Left lung (tissue), 10 donors: ENCODE measurements around the gene C1QTNF6. TPM values are rescaled to one million over a fixed set of nuclear protein-coding genes. Genes with fewer than 3 reads are reported as not detected.
A peak's percentile ranks its signal among the peaks of the same experiment; 100 is the strongest.
"Not testable (repeated sequence)": the region's sequence is repeated elsewhere in the genome, so short reads cannot be mapped to it uniquely, and the experiment has no call there.

Experiments used
- ATAC-seq: fragments of 200-7000 bp; cut with Tn5 transposase; one replicate; pipeline ENCODE4 v1.9.1; 2020; ENCODE audit warnings: moderate library complexity
- DNase-seq, 4 donors: peaks; one replicate each; pipeline ENCODE4 v3.0.0-alpha.2; 2013 to 2020
- H3K27ac ChIP-seq, 2 donors: fragments of 200-600 bp; sonication (generic) in 1 of 2; one replicate each; pipeline versions ENCODE4 v1.5.0 to v1.8.0; 2020 to 2021
- H3K27me3 ChIP-seq, 2 donors: fragments of 200-600 bp; sonication (generic) in 1 of 2; one replicate each; pipeline versions ENCODE4 v1.5.0 to v1.8.0; 2020 to 2021
- H3K36me3 ChIP-seq, 2 donors: fragments of 200-600 bp; sonication (generic) in 1 of 2; one replicate each; pipeline versions ENCODE4 v1.5.0 to v1.8.0; 2020 to 2021
- H3K4me1 ChIP-seq, 2 donors: fragments of 200-600 bp; one replicate each; pipeline ENCODE4 v1.8.0; 2021
- H3K4me3 ChIP-seq, 2 donors: fragments of 200-600 bp; sonication (generic) in 1 of 2; one replicate each; pipeline versions ENCODE4 v1.5.0 to v1.8.0; 2020 to 2021; ENCODE audit warnings: mild to moderate bottlenecking in 1 of 2
- H3K9me3 ChIP-seq, 2 donors: fragments of 200-600 bp; sonication (generic) in 1 of 2; one replicate each; pipeline versions ENCODE4 v1.5.0 to v1.8.0; 2020 to 2021
- intact Hi-C, 2 donors: fragments of 100-400 bp; cut with DNase I; formaldehyde crosslinking; loops; one replicate each; pipeline versions ENCODE4 v1.11.2 to v1.14.2; 2022
- polyA plus RNA-seq, 6 donors: library from polyadenylated mRNA; unstranded; fragments of 120-200 nt; gene quantifications; one replicate each; pipeline ENCODE4 v1.2.1, GENCODE V29; 2013; ENCODE audit not compliant: insufficient read length in 6 of 6
- total RNA-seq, 2 donors: library from RNA; stranded (reverse); fragmentation: NEBNext Ultra II Directional; extraction: Animal tissue kit (Norgen Biotek cat#: 25700); gene quantifications; one replicate each; pipeline ENCODE4 v1.2.1, GENCODE V29; 2021
- TF ChIP-seq, protein P1 (sequence below), 2 donors: fragments of 200-600 bp; sonication (generic) in 1 of 2; IDR thresholded peaks; one replicate each; pipeline versions ENCODE4 v1.5.0 to v1.8.0; 2021; ENCODE audit warnings: antibody characterized with exemption in 2 of 2
- donor health status: DM: no; HTN: yes; CAD: no.
- donor health status: DM: no; HTN: no; CAD: no.

C1QTNF6 gene
- total and polyA plus RNA-seq, 8 donors: 7.2 to 28.8 (median 24.4) TPM

DNA sequence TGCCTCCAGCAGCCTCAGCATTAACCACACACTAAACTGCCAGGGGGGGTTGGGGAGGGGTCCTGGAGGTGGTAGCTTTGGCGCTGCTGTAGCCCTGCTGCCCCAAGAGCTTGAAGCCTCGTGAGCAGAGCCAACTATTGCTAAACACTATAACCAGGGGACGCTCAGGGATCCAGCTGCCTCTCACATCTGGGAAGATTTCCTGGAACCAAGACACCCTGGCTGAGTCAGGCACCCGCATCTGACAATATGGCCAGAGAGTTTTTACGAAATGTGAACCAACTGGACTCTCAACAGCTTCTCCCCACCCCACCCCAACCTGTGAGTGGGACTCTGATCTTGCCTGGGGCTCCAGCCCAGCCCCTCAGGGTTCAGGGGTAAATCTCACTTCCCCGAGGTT lies 14.3 kb downstream of the C1QTNF6 start:
- no peaks in the 10 kb centered on the region for H3K36me3 ChIP-seq
- ATAC-seq: no peak

DNA sequence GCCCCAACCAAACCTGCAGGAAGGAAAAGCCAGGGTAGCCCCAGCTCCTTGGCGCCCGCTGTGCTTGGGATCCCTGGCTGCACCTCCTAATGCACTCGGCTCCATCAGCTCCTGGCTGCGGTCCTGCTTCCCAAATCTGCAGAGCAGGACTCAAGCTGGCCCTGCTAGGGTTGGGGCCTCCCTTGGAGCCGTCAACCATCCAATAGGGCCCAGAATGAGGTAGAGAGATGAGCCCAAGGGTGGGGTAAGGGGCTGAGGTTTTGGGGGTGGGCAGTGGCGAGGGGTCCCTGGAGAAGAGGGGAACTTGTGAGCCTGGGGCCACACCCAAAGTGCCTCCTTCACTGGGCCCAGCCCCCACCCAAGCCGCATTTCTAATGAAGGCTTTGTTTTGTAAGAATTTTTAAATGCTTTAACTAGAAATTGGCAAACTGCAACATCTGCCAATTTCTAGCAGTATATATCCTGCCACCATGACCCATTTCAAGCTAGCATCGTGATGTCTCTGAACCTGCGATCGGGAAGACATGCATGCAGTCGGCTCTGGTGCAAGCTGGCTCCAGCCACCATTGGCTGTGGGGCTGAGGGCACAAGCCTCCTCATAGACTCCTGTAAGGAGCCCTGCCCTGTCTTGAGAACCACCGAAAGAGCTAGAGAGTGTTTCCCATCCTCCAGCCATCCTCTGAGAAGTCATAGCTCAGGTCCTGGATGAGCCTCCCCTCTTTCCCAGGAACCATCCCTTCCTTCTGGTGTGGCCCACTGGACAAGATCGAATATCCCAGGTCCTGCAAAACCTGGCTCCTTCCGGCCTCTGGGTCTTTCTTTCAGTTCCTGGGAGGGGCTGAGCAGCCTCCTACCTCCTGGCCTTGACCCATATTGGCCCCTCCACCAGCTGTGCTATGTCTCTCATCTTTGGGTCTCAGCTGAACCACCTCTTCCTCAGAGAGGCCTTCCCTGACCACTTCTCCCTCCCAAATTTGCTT lies 15.5 kb downstream of the C1QTNF6 start:
- DNase-seq (peak in 2 of 4 donors; percentile 14 to 42), ATAC-seq (no peak)
- H3K4me1 ChIP-seq: peaks cover 17 to 31% of the 10 kb centered on the region in 2 donors
- H3K27me3 ChIP-seq: peaks cover 0 to 14% of the 10 kb centered on the region in 2 donors
- intact Hi-C loops: no loop called here
- no peak overlapping the region for H3K4me3 ChIP-seq
- H3K9me3 ChIP-seq: no peaks in the 10 kb centered on the region
- H3K36me3 ChIP-seq: no peaks in the 10 kb centered on the region
- TF ChIP-seq, protein P1, sequence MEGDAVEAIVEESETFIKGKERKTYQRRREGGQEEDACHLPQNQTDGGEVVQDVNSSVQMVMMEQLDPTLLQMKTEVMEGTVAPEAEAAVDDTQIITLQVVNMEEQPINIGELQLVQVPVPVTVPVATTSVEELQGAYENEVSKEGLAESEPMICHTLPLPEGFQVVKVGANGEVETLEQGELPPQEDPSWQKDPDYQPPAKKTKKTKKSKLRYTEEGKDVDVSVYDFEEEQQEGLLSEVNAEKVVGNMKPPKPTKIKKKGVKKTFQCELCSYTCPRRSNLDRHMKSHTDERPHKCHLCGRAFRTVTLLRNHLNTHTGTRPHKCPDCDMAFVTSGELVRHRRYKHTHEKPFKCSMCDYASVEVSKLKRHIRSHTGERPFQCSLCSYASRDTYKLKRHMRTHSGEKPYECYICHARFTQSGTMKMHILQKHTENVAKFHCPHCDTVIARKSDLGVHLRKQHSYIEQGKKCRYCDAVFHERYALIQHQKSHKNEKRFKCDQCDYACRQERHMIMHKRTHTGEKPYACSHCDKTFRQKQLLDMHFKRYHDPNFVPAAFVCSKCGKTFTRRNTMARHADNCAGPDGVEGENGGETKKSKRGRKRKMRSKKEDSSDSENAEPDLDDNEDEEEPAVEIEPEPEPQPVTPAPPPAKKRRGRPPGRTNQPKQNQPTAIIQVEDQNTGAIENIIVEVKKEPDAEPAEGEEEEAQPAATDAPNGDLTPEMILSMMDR (IDR thresholded peaks at IDR 0.05): no peak
- no peak overlapping the region for H3K27ac ChIP-seq

More for the DNA sequence above, 14.3 kb downstream of the C1QTNF6 start:
- DNase-seq: peak in 1 of 4 donors; percentile 31
- Histone ChIP-seq H3K4me1 (peaks cover 23 to 37% of the 10 kb centered on the region in 2 donors), H3K9me3 (no peaks in the 10 kb centered on the region), H3K4me3 (no peak overlapping the region), H3K27ac (no peak overlapping the region), H3K27me3 (peaks cover 0 to 14% of the 10 kb centered on the region in 2 donors)
- intact Hi-C loops: no loop called here
- TF ChIP-seq, protein P1 (IDR thresholded peaks at IDR 0.05): no peak

DNA sequence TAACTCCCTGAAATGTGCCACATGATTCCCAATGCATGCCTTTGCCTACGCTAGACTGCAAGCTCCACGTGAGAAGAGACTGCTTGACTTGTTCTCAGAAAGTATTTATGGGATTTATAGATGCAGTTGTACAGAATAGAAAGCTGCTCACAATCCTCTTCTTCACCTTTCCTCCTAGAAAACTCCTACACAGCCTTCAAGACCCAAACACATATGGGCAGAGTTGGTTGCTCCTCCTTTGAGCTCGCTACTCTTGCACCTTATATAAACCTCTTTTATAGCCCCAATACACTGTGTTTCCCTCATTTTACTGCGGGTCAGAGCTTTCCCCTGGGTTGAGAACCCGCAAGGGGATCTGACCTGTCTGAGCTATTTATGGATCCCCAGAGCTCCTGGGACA lies 16.4 kb downstream of the C1QTNF6 start:
- H3K9me3 ChIP-seq: no peaks in the 10 kb centered on the region
- TF ChIP-seq, protein P1 (IDR thresholded peaks at IDR 0.05): no peak
- peaks cover 0 to 14% of the 10 kb centered on the region in 2 donors for H3K27me3 ChIP-seq
- ATAC-seq (no peak), DNase-seq (no peak)
- H3K4me3 ChIP-seq: no peak overlapping the region
- peaks cover 12 to 27% of the 10 kb centered on the region in 2 donors for H3K4me1 ChIP-seq
- H3K36me3 ChIP-seq: no peaks in the 10 kb centered on the region
- intact Hi-C loops: no loop called here
- H3K27ac ChIP-seq: no peak overlapping the region

DNA sequence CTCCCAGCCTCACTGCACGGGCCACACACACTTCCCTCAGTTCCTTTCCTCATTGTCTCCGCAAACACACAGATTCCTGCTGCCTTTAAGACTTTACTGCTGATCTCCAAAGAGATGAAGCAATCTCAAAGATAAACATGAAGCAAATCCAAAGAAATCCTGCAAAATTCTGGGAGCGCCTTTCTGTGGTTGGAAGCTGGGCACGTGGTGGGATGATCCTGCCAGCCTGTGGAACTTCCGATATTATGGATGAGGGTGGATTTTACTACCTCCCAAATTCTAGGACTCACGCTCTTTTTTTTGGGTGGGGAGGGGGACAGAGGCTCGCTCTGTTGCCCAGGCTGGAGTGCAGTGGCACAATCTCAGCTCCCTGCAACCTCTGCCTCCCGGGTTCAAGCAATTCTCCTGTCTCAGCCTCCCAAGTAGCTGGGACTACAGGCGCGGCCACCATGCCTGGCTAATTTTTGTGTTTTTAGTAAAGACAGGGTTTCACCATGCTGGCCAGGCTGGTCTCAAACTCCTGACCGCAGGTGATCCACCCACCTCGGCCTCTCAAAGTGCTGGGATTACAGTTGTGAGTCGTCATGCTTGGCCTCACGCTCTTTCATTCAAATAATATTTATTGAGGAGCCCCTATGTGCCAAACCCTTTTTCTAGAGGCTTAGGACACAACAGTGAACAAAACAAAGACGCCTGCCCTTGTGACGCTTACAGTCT lies 17.2 kb downstream of the C1QTNF6 start:
- intact Hi-C loops, H3K9me3 ChIP-seq, H3K4me3 ChIP-seq, H3K36me3 ChIP-seq, ATAC-seq, DNase-seq: not testable (repeated sequence)
- peaks cover 7 to 21% of the 10 kb centered on the region in 2 donors for H3K4me1 ChIP-seq
- peaks cover 0 to 13% of the 10 kb centered on the region in 2 donors for H3K27me3 ChIP-seq
- H3K27ac ChIP-seq: peak overlapping the region in 1 of 2 donors; percentile 53

DNA sequence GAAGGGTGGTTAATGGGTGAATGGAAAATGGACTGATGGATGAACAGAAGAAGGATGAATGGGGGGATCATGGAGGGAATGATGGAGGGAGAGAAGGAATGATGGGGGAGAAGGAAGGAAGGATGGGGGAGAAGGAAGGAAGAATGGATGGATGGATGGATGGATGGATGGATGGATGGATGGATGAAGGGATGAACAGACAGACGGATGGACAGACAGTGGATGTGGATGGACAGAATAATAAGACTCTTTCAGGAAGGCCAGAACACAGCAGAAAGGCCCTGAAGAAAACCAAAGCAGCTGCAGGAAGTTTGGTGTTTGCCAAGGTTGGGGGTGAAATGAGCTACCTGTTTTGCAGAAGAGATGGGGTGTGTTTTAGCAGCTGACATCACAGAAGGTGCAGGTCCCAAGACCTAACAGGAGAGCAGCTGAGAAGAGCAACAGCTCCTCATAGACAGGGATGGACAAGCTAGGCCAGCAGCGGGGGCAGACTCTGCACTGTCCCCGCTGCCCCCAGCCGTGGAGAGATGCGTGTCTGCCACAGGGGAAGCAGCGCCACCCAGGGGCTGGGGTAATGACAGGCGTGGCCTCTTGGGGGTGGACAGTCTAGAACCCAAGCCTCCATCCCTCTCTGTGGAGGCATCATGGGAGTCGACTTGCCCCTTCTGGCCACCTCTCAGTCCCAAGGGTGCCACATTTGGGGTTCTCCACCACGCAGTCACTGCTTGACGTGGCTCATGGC lies 17.9 kb downstream of the C1QTNF6 start:
- intact Hi-C loops: no loop called here
- ATAC-seq (no peak), DNase-seq (peak in 2 of 4 donors; percentile 19 to 50)
- Histone ChIP-seq H3K9me3 (no peaks in the 10 kb centered on the region), H3K4me1 (peaks cover 5 to 15% of the 10 kb centered on the region in 2 donors), H3K4me3 (no peak overlapping the region), H3K27me3 (peaks cover 0 to 7% of the 10 kb centered on the region in 2 donors), H3K27ac (peak overlapping the region in 1 of 2 donors; percentile 53), H3K36me3 (no peaks in the 10 kb centered on the region)
- TF ChIP-seq, protein P1 (IDR thresholded peaks at IDR 0.05): no peak
